HL-60 (cell line): ENCODE results near the gene PTPRN.

Experiments
- DNase-seq, 2 experiments: peaks; one replicate each; pipeline ENCODE4 v3.0.0-alpha.2; 2010 to 2020; ENCODE audit warnings: low read depth in 1 of 2, low spot score in 1 of 2
- H3K27ac ChIP-seq: fragments of 250-450 bp; sonication (Bioruptor Pico); replicated peaks from 2 replicates; pipeline ENCODE4 v1.5.1; 2020; ENCODE audit warnings: mild to moderate bottlenecking, moderate library complexity
- H3K27me3 ChIP-seq: fragments of 250-450 bp; sonication (Bioruptor Pico); 2 replicates; pipeline ENCODE4 v1.5.1; 2021; ENCODE audit warnings: mild to moderate bottlenecking, moderate library complexity; ENCODE audit not compliant: insufficient read depth, poor library complexity, severe bottlenecking
- H3K4me3 ChIP-seq: replicated peaks from 2 replicates; pipeline ENCODE4 v1.5.1; 2011; ENCODE audit warnings: mild to moderate bottlenecking, control low read depth, low read length; ENCODE audit not compliant: insufficient read depth
- GABPA ChIP-seq: IDR thresholded peaks from 2 replicates; pipeline ENCODE4 v1.6.1; 2012; ENCODE audit warnings: low read depth
- POLR2AphosphoS5 ChIP-seq: IDR thresholded peaks from 2 replicates; pipeline ENCODE4 v1.6.1; 2012; ENCODE audit warnings: low read depth
- SPI1 ChIP-seq: IDR thresholded peaks from 2 replicates; pipeline ENCODE4 v1.6.1; 2012; ENCODE audit warnings: low read depth, mild to moderate bottlenecking, borderline replicate concordance
- TF ChIP-seq, protein P1 (sequence below): IDR thresholded peaks from 2 replicates; pipeline ENCODE4 v1.6.1; 2012; ENCODE audit warnings: low read depth; ENCODE audit not compliant: insufficient replicate concordance
- TF ChIP-seq, protein P2 (sequence below): IDR thresholded peaks from one replicate; pipeline ENCODE4 v1.5.1; 2011; ENCODE audit warnings: low read length, control low read depth, inconsistent platforms; ENCODE audit not compliant: insufficient read depth

Gene PTPRN

DNA sequence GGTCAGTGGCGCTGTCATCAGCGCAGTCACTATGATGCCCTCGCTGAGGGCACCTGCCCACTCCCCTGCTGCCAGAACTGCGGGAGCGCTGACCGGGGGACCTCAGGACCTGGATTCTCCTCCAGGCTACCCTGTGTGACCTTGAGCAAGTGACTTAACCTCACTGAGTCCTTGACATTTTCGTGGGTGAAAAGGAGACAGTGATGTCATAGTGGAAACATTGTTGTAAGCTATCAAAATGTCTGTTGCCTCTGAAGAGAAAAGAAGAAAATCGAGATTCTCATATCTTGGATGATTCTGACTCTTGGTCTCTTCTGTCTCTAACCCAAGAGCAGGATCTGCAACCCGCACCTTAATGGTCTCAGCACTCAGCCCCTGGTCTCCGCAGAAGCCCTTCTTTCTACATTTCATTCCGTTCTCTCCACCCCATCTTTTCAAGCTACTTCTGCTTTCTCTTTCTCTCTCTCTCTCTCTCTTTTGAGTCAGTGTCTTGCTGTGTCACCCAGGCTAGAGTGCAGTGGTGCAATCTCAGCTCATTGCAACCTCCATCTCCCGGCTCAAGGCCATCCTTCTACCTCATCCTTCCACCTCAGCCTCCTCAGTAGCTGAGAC, 54.5 kb downstream of the PTPRN start:
- TF ChIP-seq SPI1: peak; percentile 57; the same call in 1 of the 2 replicates
- TF ChIP-seq, protein P1, sequence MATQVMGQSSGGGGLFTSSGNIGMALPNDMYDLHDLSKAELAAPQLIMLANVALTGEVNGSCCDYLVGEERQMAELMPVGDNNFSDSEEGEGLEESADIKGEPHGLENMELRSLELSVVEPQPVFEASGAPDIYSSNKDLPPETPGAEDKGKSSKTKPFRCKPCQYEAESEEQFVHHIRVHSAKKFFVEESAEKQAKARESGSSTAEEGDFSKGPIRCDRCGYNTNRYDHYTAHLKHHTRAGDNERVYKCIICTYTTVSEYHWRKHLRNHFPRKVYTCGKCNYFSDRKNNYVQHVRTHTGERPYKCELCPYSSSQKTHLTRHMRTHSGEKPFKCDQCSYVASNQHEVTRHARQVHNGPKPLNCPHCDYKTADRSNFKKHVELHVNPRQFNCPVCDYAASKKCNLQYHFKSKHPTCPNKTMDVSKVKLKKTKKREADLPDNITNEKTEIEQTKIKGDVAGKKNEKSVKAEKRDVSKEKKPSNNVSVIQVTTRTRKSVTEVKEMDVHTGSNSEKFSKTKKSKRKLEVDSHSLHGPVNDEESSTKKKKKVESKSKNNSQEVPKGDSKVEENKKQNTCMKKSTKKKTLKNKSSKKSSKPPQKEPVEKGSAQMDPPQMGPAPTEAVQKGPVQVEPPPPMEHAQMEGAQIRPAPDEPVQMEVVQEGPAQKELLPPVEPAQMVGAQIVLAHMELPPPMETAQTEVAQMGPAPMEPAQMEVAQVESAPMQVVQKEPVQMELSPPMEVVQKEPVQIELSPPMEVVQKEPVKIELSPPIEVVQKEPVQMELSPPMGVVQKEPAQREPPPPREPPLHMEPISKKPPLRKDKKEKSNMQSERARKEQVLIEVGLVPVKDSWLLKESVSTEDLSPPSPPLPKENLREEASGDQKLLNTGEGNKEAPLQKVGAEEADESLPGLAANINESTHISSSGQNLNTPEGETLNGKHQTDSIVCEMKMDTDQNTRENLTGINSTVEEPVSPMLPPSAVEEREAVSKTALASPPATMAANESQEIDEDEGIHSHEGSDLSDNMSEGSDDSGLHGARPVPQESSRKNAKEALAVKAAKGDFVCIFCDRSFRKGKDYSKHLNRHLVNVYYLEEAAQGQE: no peak
- TF ChIP-seq, protein P2, sequence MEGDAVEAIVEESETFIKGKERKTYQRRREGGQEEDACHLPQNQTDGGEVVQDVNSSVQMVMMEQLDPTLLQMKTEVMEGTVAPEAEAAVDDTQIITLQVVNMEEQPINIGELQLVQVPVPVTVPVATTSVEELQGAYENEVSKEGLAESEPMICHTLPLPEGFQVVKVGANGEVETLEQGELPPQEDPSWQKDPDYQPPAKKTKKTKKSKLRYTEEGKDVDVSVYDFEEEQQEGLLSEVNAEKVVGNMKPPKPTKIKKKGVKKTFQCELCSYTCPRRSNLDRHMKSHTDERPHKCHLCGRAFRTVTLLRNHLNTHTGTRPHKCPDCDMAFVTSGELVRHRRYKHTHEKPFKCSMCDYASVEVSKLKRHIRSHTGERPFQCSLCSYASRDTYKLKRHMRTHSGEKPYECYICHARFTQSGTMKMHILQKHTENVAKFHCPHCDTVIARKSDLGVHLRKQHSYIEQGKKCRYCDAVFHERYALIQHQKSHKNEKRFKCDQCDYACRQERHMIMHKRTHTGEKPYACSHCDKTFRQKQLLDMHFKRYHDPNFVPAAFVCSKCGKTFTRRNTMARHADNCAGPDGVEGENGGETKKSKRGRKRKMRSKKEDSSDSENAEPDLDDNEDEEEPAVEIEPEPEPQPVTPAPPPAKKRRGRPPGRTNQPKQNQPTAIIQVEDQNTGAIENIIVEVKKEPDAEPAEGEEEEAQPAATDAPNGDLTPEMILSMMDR: no peak
- H3K4me3 ChIP-seq: peak overlapping the region; percentile 79
- peak overlapping the region; percentile 23 for H3K27ac ChIP-seq
- no peaks in the 10 kb centered on the region for H3K27me3 ChIP-seq
- DNase-seq: peak in 1 of 2 experiments; percentile 80

DNA sequence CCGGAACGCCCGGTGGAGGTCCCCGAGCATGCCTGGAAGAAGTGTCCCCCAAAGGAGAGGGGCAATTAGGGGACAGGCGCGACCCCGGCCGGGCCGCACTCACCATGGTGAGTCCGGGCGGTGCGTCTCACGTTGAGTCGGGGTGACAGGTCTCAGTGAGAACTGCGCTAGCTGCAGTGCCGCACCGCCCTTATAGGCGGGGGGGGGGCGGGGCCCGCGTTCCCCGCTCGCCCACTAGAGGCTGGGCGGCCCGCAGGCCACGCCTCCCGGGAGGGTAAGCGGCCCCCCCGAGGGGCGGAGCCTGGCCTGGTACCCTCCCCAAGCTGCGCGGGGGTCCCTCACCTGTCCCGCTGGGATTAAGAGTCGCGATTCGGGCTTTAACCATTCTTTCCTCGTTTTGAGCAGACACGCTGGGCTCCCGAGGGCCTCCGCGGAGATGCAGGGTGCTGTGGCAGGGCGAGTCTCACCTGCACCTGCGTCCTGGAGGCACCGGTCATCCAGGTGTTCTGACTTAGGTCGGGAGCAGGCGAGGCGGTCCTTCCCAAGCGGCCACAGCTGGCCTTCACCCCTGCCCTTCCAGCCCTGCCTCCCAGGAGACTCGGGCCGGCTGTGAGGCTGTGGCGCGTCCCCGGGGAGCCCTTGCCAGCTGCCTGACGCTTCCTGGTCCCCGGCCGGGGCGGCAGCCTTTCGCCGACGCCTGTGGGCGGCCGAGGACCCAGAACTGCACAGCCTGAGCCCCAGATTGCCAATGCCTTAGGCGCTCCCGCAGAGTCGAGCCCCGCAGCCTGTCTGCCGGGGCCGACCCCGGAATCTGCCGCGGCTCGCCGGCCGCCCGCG, 55.2 kb downstream of the PTPRN start, which contains the start of gene TUBA4A:
TUBA4A (minus strand) TSS at position 166 of the 837 bp plus-strand sequence; CDS start at position 106, 60 bp downstream.
- TF ChIP-seq GABPA: no peak
- TF ChIP-seq POLR2AphosphoS5: peak; percentile 89
- TF ChIP-seq, protein P2: no peak
- TF ChIP-seq SPI1: no peak
- TF ChIP-seq, protein P1: peak; percentile 30
- DNase-seq: peak; percentile 80
- Histone ChIP-seq H3K27ac (peak within 1 kb of the TSS; percentile 74), H3K4me3 (peak within 1 kb of the TSS; percentile 79), H3K27me3 (no peaks in the 10 kb centered on the region)

DNA sequence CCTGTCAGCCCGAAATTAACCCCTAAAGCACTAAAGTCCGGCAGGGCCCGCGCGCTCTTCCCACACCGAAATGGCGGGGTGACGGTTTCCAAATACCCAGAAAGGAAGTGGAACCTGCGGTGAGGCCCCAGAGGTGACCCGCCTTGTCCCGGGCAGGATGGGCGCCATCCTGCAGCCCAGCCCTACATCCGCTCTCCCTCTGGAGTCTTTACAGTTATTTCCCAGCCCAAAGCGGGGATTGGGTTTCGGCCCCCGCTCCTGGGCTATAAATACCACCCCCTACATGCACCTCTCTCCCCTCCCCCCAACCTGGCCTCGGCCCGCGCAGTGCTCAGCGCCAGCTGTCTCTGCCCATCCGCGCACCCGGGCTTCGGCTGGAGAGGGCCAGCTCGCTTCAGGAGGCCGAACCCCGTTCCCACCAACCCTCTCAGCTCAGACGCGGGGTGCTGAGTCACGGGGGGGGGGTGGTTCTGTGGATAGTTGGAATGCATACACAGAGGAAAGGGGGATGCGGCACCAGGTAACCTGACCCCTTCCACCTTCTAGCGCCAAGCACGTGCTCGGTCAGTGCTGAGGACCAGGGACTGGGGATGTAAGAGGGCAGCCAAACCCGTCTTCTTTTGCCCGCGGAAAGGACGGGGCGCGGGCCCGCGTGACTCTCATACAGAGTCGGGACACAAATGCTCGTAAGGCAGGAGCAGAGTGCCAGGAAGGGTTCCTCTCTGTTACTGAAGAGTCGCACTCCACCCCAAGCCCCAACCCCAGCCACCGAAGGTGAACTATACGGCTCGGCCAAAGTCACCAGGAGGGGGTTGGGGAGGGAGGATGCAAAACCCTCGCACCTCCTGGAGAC, 56.1 kb downstream of the PTPRN start, which contains the start of gene TUBA4B:
TUBA4B (plus strand) TSS at position 344 of the 853 bp plus-strand sequence; CDS start at position 509, 165 bp downstream.
- peak within 1 kb of the TSS; percentile 74 for H3K27ac ChIP-seq
- DNase-seq: peak in 1 of 2 experiments; percentile 74
- no peaks in the 10 kb centered on the region for H3K27me3 ChIP-seq
- H3K4me3 ChIP-seq: peak within 1 kb of the TSS; percentile 79
- 0 out of 2 replicates have a peak, but pooled peaks have one; percentile 22 for TF ChIP-seq GABPA
- TF ChIP-seq, protein P2: no peak
- TF ChIP-seq SPI1: peak; percentile 82
- no peak for TF ChIP-seq POLR2AphosphoS5
